ENCODE data around the gene EN2. TPM values are rescaled to one million over a fixed set of nuclear protein-coding genes. Genes with fewer than 3 reads are reported as not detected.
"Not testable (repeated sequence)": the region's sequence is repeated elsewhere in the genome, so short reads cannot be mapped to it uniquely, and the experiment has no call there.

The EN2 gene
- total RNA-seq, 2 experiments from 2014 or later, result not detected

GRCh38 chr7:155428171-155428834, 29.6 kb upstream of the EN2 start:
- no peak for DNase-seq
- Mint-ChIP-seq H3K4me1 (ENCODE audit: low read depth) (no peaks in the 10 kb centered on the region), H3K4me3 (no peak overlapping the region), H3K27ac (no peak overlapping the region), H3K36me3 (ENCODE audit: low read depth) (no peaks in the 10 kb centered on the region), H3K9me3 (peaks cover under 1% of the 10 kb centered on the region), H3K27me3 (ENCODE audit: low read depth) (peaks cover 18% of the 10 kb centered on the region)
- intact Hi-C loops (cut with micrococcal nuclease), result no loop called here
- CTCF ChIA-PET, result no interaction called here

GRCh38 chr7:155429651-155430050, 28.3 kb upstream of the EN2 start:
- DNase-seq, result no peak
- intact Hi-C loops (cut with micrococcal nuclease), result no loop called here
- Mint-ChIP-seq H3K9me3 (peaks cover 2% of the 10 kb centered on the region), H3K36me3 (ENCODE audit: low read depth) (no peaks in the 10 kb centered on the region), H3K27ac (no peak overlapping the region), H3K4me3 (no peak overlapping the region), H3K27me3 (ENCODE audit: low read depth) (peaks cover 18% of the 10 kb centered on the region), H3K4me1 (ENCODE audit: low read depth) (no peaks in the 10 kb centered on the region)
- CTCF ChIA-PET, result no interaction called here

GRCh38 chr7:155430606-155431005, 27.3 kb upstream of the EN2 start:
- H3K27ac Mint-ChIP-seq, result no peak overlapping the region
- CTCF ChIA-PET, result no interaction called here
- H3K4me1 Mint-ChIP-seq (ENCODE audit: low read depth), result no peaks in the 10 kb centered on the region
- intact Hi-C loops (cut with micrococcal nuclease), result no loop called here
- H3K36me3 Mint-ChIP-seq (ENCODE audit: low read depth), result no peaks in the 10 kb centered on the region
- H3K27me3 Mint-ChIP-seq (ENCODE audit: low read depth), result peaks cover 18% of the 10 kb centered on the region
- peaks cover 2% of the 10 kb centered on the region for H3K9me3 Mint-ChIP-seq
- no peak overlapping the region for H3K4me3 Mint-ChIP-seq
- no peak for DNase-seq

- H3K4me1 Mint-ChIP-seq (ENCODE audit: low read depth), result no peaks in the 10 kb centered on the region
- peaks cover 24% of the 10 kb centered on the region for H3K27me3 Mint-ChIP-seq (ENCODE audit: low read depth)
- DNase-seq, result no peak
- CTCF ChIA-PET, result no interaction called here
- H3K4me3 Mint-ChIP-seq, result no peak overlapping the region
- no peak overlapping the region for H3K27ac Mint-ChIP-seq
- H3K36me3 Mint-ChIP-seq (ENCODE audit: low read depth), result no peaks in the 10 kb centered on the region
- peaks cover 2% of the 10 kb centered on the region for H3K9me3 Mint-ChIP-seq
- intact Hi-C loops (cut with micrococcal nuclease), result no loop called here
These were observed 26.7 kb upstream of the EN2 start for GRCh38 chr7:155431231-155431630.

- no peak for DNase-seq
- intact Hi-C loops (cut with micrococcal nuclease), result no loop called here
- Mint-ChIP-seq H3K4me3 (no peak overlapping the region), H3K36me3 (ENCODE audit: low read depth) (no peaks in the 10 kb centered on the region), H3K27ac (no peak overlapping the region), H3K4me1 (ENCODE audit: low read depth) (no peaks in the 10 kb centered on the region), H3K9me3 (peaks cover 2% of the 10 kb centered on the region), H3K27me3 (ENCODE audit: low read depth) (peaks cover 28% of the 10 kb centered on the region)
- CTCF ChIA-PET, result no interaction called here
These were observed 26.2 kb upstream of the EN2 start for GRCh38 chr7:155431711-155432110.

GRCh38 chr7:155435110-155435509, 22.8 kb upstream of the EN2 start:
- Mint-ChIP-seq H3K27me3 (ENCODE audit: low read depth) (peaks cover 37% of the 10 kb centered on the region), H3K4me1 (ENCODE audit: low read depth) (no peaks in the 10 kb centered on the region), H3K36me3 (ENCODE audit: low read depth) (no peaks in the 10 kb centered on the region), H3K9me3 (peaks cover 2% of the 10 kb centered on the region), H3K4me3 (no peak overlapping the region), H3K27ac (no peak overlapping the region)
- CTCF ChIA-PET, result no interaction called here
- intact Hi-C loops (cut with micrococcal nuclease), result no loop called here
- DNase-seq, result no peak

GRCh38 chr7:155437836-155438235, 20.1 kb upstream of the EN2 start:
- Mint-ChIP-seq H3K27me3 (ENCODE audit: low read depth) (peaks cover 33% of the 10 kb centered on the region), H3K4me3 (no peak overlapping the region), H3K36me3 (ENCODE audit: low read depth) (no peaks in the 10 kb centered on the region), H3K27ac (no peak overlapping the region), H3K4me1 (ENCODE audit: low read depth) (no peaks in the 10 kb centered on the region), H3K9me3 (peaks cover 2% of the 10 kb centered on the region)
- intact Hi-C loops (cut with micrococcal nuclease), result no loop called here
- CTCF ChIA-PET, result no interaction called here
- no peak for DNase-seq

GRCh38 chr7:155438777-155439176, 19.2 kb upstream of the EN2 start:
- Mint-ChIP-seq H3K4me1 (ENCODE audit: low read depth) (no peaks in the 10 kb centered on the region), H3K4me3 (no peak overlapping the region), H3K9me3 (no peaks in the 10 kb centered on the region), H3K27ac (no peak overlapping the region), H3K36me3 (ENCODE audit: low read depth) (no peaks in the 10 kb centered on the region), H3K27me3 (ENCODE audit: low read depth) (peaks cover 38% of the 10 kb centered on the region)
- intact Hi-C loops (cut with micrococcal nuclease), result no loop called here
- CTCF ChIA-PET, result no interaction called here
- DNase-seq, result no peak

- no peaks in the 10 kb centered on the region for H3K9me3 Mint-ChIP-seq
- CTCF ChIA-PET, result no interaction called here
These were observed 18.5 kb upstream of the EN2 start for GRCh38 chr7:155439311-155440017.

GRCh38 chr7:155440018-155440410, 17.9 kb upstream of the EN2 start:
- no peaks in the 10 kb centered on the region for H3K9me3 Mint-ChIP-seq
- H3K27ac Mint-ChIP-seq, result no peak overlapping the region
- no peak for DNase-seq
- no peaks in the 10 kb centered on the region for H3K36me3 Mint-ChIP-seq (ENCODE audit: low read depth)
- CTCF ChIA-PET, result no interaction called here
- intact Hi-C loops (cut with micrococcal nuclease), result no loop called here
- no peak overlapping the region for H3K4me3 Mint-ChIP-seq
- peaks cover 38% of the 10 kb centered on the region for H3K27me3 Mint-ChIP-seq (ENCODE audit: low read depth)
- no peaks in the 10 kb centered on the region for H3K4me1 Mint-ChIP-seq (ENCODE audit: low read depth)

More at GRCh38 chr7:155439311-155440017, 18.5 kb upstream of the EN2 start:
- H3K27ac Mint-ChIP-seq, result no peak overlapping the region
- no peak overlapping the region for H3K4me3 Mint-ChIP-seq
- H3K27me3 Mint-ChIP-seq (ENCODE audit: low read depth), result peaks cover 38% of the 10 kb centered on the region
- H3K4me1 Mint-ChIP-seq (ENCODE audit: low read depth), result no peaks in the 10 kb centered on the region
- no peak for DNase-seq
- H3K36me3 Mint-ChIP-seq (ENCODE audit: low read depth), result no peaks in the 10 kb centered on the region
- intact Hi-C loops (cut with micrococcal nuclease), result no loop called here

- no peak for DNase-seq
- intact Hi-C loops (cut with micrococcal nuclease), result no loop called here
- no peak overlapping the region for H3K27ac Mint-ChIP-seq
- H3K9me3 Mint-ChIP-seq, result no peaks in the 10 kb centered on the region
- no peak overlapping the region for H3K4me3 Mint-ChIP-seq
- peaks cover 30% of the 10 kb centered on the region for H3K27me3 Mint-ChIP-seq (ENCODE audit: low read depth)
- no peaks in the 10 kb centered on the region for H3K36me3 Mint-ChIP-seq (ENCODE audit: low read depth)
- H3K4me1 Mint-ChIP-seq (ENCODE audit: low read depth), result no peaks in the 10 kb centered on the region
- CTCF ChIA-PET, result no interaction called here
These were observed 16.1 kb upstream of the EN2 start for GRCh38 chr7:155441856-155442255.

GRCh38 chr7:155444746-155445145, 13.2 kb upstream of the EN2 start:
- H3K4me3 Mint-ChIP-seq, result no peak overlapping the region
- H3K4me1 Mint-ChIP-seq (ENCODE audit: low read depth), result peaks cover 5% of the 10 kb centered on the region
- no peak overlapping the region for H3K27ac Mint-ChIP-seq
- CTCF ChIA-PET, result interaction anchor here (1.4 kb wide), 1 partner anchor 65 kb away, joined by 3 read pairs; no protein-coding TSS in a partner anchor
- H3K9me3 Mint-ChIP-seq, result no peaks in the 10 kb centered on the region
- no peaks in the 10 kb centered on the region for H3K36me3 Mint-ChIP-seq (ENCODE audit: low read depth)
- H3K27me3 Mint-ChIP-seq (ENCODE audit: low read depth), result peaks cover 43% of the 10 kb centered on the region
- intact Hi-C loops (cut with micrococcal nuclease), result no loop called here
- DNase-seq, result no peak

GRCh38 chr7:155445606-155446005, 12.3 kb upstream of the EN2 start:
- H3K36me3 Mint-ChIP-seq (ENCODE audit: low read depth); intact Hi-C loops (cut with micrococcal nuclease); H3K4me3 Mint-ChIP-seq; H3K27ac Mint-ChIP-seq; H3K4me1 Mint-ChIP-seq (ENCODE audit: low read depth); DNase-seq; H3K9me3 Mint-ChIP-seq: not testable (repeated sequence)
- CTCF ChIA-PET, result interaction anchor here (0.8 to 1.4 kb wide), 3 partner anchors 66 to 84 kb away, joined by 3 to 6 read pairs (median 4); no protein-coding TSS in a partner anchor
- peaks cover 46% of the 10 kb centered on the region for H3K27me3 Mint-ChIP-seq (ENCODE audit: low read depth)

All from activated naive CD4-positive, alpha-beta T cell treated with anti-CD3 and anti-CD28 coated beads for 36 hours (primary cell).